ENCODE measurements around the gene SVIL.

DNA sequence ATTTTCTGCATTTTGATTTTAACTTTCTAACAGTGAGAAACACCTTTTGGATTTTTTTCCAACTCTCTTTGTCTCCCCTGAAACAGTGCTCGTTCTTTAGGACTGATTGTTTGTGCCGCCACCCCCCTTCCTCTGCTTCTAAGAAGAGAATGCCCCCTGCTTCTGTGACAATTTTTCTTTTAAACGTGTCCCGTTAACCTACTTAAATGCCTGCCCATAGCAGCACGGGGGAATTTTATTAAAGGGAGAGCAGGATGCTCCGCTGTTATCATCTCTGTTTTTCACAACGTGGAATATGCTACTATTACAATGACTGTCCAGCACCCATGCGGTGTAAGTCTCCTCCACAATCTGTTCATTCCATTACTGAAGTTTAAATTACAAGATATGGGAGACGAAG, 67.8 kb downstream of the SVIL start:
- TF ChIP-seq, protein P1, sequence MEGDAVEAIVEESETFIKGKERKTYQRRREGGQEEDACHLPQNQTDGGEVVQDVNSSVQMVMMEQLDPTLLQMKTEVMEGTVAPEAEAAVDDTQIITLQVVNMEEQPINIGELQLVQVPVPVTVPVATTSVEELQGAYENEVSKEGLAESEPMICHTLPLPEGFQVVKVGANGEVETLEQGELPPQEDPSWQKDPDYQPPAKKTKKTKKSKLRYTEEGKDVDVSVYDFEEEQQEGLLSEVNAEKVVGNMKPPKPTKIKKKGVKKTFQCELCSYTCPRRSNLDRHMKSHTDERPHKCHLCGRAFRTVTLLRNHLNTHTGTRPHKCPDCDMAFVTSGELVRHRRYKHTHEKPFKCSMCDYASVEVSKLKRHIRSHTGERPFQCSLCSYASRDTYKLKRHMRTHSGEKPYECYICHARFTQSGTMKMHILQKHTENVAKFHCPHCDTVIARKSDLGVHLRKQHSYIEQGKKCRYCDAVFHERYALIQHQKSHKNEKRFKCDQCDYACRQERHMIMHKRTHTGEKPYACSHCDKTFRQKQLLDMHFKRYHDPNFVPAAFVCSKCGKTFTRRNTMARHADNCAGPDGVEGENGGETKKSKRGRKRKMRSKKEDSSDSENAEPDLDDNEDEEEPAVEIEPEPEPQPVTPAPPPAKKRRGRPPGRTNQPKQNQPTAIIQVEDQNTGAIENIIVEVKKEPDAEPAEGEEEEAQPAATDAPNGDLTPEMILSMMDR (IDR thresholded peaks at IDR 0.05; ENCODE audit: low read length) = no peak
- TF ChIP-seq EZH2 (optimal IDR thresholded peaks at IDR 0.05; ENCODE audit: low read depth, low read length) = no peak

Data from MM.1S (cell line).